Vagina (tissue), 2 donors: Measurements from ENCODE around the gene SRRT.

Experiments used
- CTCF ChIP-seq, 3 experiments: fragments of 450-650 bp in 2 of 3; fragments of 200-600 bp in 1 of 3; sonication (generic) in 1 of 3; IDR thresholded peaks; one replicate each; pipeline ENCODE4 v1.5.1; 2017 to 2019; ENCODE audit warnings: antibody characterized with exemption in 3 of 3, mild to moderate bottlenecking in 2 of 3, moderate library complexity in 2 of 3
- POLR2A ChIP-seq, 2 donors: fragments of 450-650 bp; IDR thresholded peaks; one replicate each; pipeline ENCODE4 v1.6.1; 2017; ENCODE audit warnings: antibody characterized with exemption in 2 of 2, mild to moderate bottlenecking in 2 of 2, moderate library complexity in 2 of 2
- POLR2AphosphoS5 ChIP-seq, 2 donors: sonication (generic); formaldehyde crosslinking; IDR thresholded peaks; one replicate each; pipeline ENCODE4 v1.9.0; 2017; ENCODE audit warnings: antibody characterized with exemption in 2 of 2, mild to moderate bottlenecking in 2 of 2, low read depth in 1 of 2; ENCODE audit not compliant: insufficient read depth in 1 of 2

GRCh38 chr7:100830396-100830795 is 44.5 kb upstream of the SRRT start:
- TF ChIP-seq CTCF (IDR thresholded peaks at IDR 0.05) (no peak), POLR2AphosphoS5 (IDR thresholded peaks at IDR 0.05; ENCODE audit: insufficient read depth in 1 of 2, low read depth in 1 of 2) (no peak), POLR2A (IDR thresholded peaks at IDR 0.05) (no peak)
